Memory B cell (primary cell): ENCODE data around the gene PCYT1A.
A peak's percentile ranks its signal among the peaks of the same experiment; 100 is the strongest.

ENCODE experiments used
- ATAC-seq: fragments of 150-1000 bp; cut with Tn5 transposase; 2 replicates; pipeline ENCODE4 v1.10.0; 2021; ENCODE audit warnings: low read depth, mild to moderate bottlenecking, moderate library complexity
- DNase-seq, 2 donors: peaks; one replicate each; pipeline ENCODE4 v3.0.0; 2022; ENCODE audit warnings: low spot score in 2 of 2
- H3K27ac Mint-ChIP-seq: one replicate; pipeline ENCODE4 v1.8.0; 2022; ENCODE audit warnings: mild to moderate bottlenecking, moderate library complexity, mixed read lengths
- H3K27me3 Mint-ChIP-seq: one replicate; pipeline ENCODE4 v1.8.0; 2022; ENCODE audit warnings: mixed read lengths
- H3K36me3 Mint-ChIP-seq: one replicate; pipeline ENCODE4 v1.8.0; 2022; ENCODE audit warnings: mild to moderate bottlenecking, mixed read lengths
- H3K4me1 Mint-ChIP-seq: one replicate; pipeline ENCODE4 v1.8.0; 2022; ENCODE audit warnings: mixed read lengths
- H3K4me3 Mint-ChIP-seq: one replicate; pipeline ENCODE4 v1.8.0; 2022; ENCODE audit warnings: mild to moderate bottlenecking, moderate library complexity, mixed read lengths
- H3K9me3 Mint-ChIP-seq: one replicate; pipeline ENCODE4 v1.8.0; 2022; ENCODE audit warnings: mixed read lengths

The PCYT1A gene

DNA sequence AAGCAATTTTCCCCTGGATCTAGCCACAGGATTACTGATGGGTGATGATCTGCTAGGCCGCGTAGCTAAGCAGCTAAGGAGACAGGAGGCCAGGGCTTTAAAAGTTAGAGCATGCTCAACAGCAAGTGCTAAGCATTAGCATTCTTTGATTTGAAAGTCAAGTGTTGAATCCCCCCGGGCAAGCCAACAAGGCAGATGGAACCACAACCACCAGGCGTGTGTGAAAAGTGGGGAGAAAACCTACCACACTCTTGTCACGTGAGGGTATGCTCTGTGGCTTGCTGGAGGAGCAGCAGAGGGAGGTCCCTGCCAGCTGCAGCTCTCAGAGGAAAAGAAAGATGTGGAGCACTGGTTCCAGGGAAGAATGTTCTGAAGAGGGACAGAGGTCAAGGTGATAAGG, 50.3 kb downstream of the PCYT1A start:
- H3K9me3 Mint-ChIP-seq, result no peaks in the 10 kb centered on the region
- ATAC-seq (no peak), DNase-seq (no peak)
- H3K36me3 Mint-ChIP-seq, result peaks cover 15% of the 10 kb centered on the region
- no peak overlapping the region for H3K4me3 Mint-ChIP-seq
- peak overlapping the region; percentile 19 for H3K27ac Mint-ChIP-seq
- peaks cover 11% of the 10 kb centered on the region for H3K4me1 Mint-ChIP-seq
- H3K27me3 Mint-ChIP-seq, result no peaks in the 10 kb centered on the region

DNA sequence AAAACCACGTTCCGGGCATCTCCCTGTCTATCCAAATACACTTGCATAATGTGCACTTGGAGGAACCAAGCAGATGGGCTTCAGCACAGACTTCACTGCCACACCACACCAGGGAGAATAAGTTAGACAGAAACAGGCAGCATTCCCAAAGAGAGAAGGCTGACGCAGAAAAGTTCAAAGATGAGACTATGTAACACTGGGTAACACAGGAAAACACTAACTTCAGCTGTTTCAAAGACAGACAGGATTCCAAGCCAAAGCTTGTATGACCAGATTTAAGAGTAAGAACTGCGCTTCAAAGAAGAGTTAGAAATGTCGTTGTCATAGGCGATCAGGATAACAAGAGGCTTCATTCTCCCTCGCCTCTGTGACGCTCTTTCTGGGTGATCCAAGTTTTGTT, 51.3 kb downstream of the PCYT1A start:
- no peak overlapping the region for H3K4me3 Mint-ChIP-seq
- no peaks in the 10 kb centered on the region for H3K27me3 Mint-ChIP-seq
- no peak for ATAC-seq
- no peak for DNase-seq
- H3K4me1 Mint-ChIP-seq, result peaks cover 16% of the 10 kb centered on the region
- H3K36me3 Mint-ChIP-seq, result peaks cover 12% of the 10 kb centered on the region
- H3K9me3 Mint-ChIP-seq, result no peaks in the 10 kb centered on the region
- H3K27ac Mint-ChIP-seq, result no peak overlapping the region

DNA sequence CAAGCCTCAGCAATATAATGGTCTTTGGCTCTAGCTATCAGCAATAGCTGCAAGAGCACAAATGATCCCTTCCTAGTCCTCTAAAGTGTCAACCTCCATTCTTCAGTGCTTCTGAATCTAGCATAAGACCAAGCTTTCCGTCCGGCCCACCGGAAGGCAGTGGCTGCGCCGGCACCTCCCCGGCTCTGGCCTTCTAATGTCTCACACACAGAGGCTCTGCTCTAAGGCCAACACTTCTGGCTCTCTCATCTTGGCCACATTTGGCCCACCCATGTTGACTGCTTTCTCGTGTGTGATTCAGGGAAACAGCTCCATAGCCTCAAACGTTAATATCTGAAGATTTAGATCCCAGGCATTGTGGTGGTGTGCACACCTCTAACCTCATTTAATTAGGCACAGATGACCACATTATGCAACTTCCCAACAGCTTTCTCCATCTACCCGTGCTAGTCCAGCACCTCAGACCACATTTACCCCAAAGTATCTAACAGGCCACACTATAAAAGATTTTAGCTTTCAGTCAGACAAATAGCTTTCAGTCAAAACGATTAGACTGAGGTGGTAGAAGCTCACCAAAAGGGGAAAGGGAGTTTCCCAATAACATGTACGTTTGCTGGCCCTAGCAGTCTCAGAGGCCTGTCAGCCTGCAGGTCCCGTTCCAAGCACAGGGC, 51.9 kb downstream of the PCYT1A start:
- H3K9me3 Mint-ChIP-seq, result no peaks in the 10 kb centered on the region
- H3K4me3 Mint-ChIP-seq, result no peak overlapping the region
- H3K4me1 Mint-ChIP-seq, result peaks cover 17% of the 10 kb centered on the region
- ATAC-seq (no peak), DNase-seq (no peak)
- H3K27ac Mint-ChIP-seq, result peak overlapping the region; percentile 31
- no peaks in the 10 kb centered on the region for H3K27me3 Mint-ChIP-seq
- H3K36me3 Mint-ChIP-seq, result peaks cover 11% of the 10 kb centered on the region

DNA sequence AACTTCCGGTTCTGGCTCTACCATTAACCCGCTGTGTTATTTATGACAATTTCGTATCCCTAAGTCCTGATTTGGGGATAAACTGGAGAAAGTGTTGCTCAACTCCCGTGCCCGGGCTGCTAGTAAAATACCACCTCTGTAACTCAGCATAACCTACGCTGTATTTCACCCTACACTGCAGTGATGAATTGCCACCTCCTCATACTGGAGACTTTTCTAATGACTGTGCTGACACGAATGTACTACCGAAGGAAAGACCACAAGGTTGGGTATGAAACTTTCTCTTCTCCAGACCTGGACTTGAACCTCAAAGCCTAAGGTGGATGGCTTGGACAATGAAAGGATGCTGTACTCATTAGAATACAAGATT, 54.7 kb downstream of the PCYT1A start:
- Mint-ChIP-seq H3K27ac (peak overlapping the region; percentile 86), H3K9me3 (no peaks in the 10 kb centered on the region), H3K4me3 (no peak overlapping the region), H3K27me3 (no peaks in the 10 kb centered on the region), H3K4me1 (peaks cover 17% of the 10 kb centered on the region), H3K36me3 (peaks cover 6% of the 10 kb centered on the region)
- DNase-seq, result no peak
- peak; percentile 26 for ATAC-seq

- ATAC-seq, result peak; percentile 92
- Mint-ChIP-seq H3K27ac (peak overlapping the region; percentile 86), H3K9me3 (no peaks in the 10 kb centered on the region), H3K36me3 (peaks cover 5% of the 10 kb centered on the region), H3K27me3 (no peaks in the 10 kb centered on the region), H3K4me1 (peaks cover 17% of the 10 kb centered on the region), H3K4me3 (no peak overlapping the region)
- DNase-seq, result no peak
These were observed 55.2 kb downstream of the PCYT1A start for GRCh38 chr3:196232154-196232881.

GRCh38 chr3:196227629-196228493, 59.7 kb downstream of the PCYT1A start:
- no peaks in the 10 kb centered on the region for H3K36me3 Mint-ChIP-seq
- ATAC-seq, result no peak
- no peak overlapping the region for H3K27ac Mint-ChIP-seq
- no peak overlapping the region for H3K4me3 Mint-ChIP-seq
- H3K9me3 Mint-ChIP-seq, result no peaks in the 10 kb centered on the region
- DNase-seq, result no peak
- no peaks in the 10 kb centered on the region for H3K27me3 Mint-ChIP-seq
- peaks cover 13% of the 10 kb centered on the region for H3K4me1 Mint-ChIP-seq

DNA sequence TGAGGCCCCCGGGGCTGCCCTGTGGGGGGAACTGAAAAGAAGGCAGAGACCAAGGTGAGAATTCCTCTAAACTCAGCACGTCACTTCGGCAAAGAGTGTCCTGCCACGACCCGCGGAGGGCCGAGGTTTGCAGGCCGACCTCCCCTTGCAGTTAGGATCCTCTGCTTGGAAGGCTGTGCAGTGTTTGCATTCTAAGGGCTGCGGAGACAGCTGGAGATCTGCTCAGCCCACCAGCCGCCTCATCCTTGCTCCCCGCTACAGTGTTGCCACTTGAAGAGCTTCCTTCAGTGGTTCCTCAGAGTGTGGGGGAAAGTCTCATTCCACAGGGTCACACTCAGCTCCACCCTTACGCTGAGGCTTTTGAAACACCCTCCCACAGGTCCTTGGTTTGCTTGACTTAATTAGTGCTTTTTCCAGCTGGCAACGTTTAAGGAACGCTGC, 60.4 kb downstream of the PCYT1A start:
- H3K4me3 Mint-ChIP-seq, result no peak overlapping the region
- DNase-seq (no peak), ATAC-seq (no peak)
- no peaks in the 10 kb centered on the region for H3K27me3 Mint-ChIP-seq
- H3K27ac Mint-ChIP-seq, result no peak overlapping the region
- H3K9me3 Mint-ChIP-seq, result no peaks in the 10 kb centered on the region
- H3K36me3 Mint-ChIP-seq, result no peaks in the 10 kb centered on the region
- peaks cover 5% of the 10 kb centered on the region for H3K4me1 Mint-ChIP-seq

GRCh38 chr3:196225763-196226364, 61.7 kb downstream of the PCYT1A start:
- no peak for ATAC-seq
- Mint-ChIP-seq H3K4me1 (no peaks in the 10 kb centered on the region), H3K36me3 (no peaks in the 10 kb centered on the region), H3K4me3 (no peak overlapping the region), H3K9me3 (no peaks in the 10 kb centered on the region), H3K27ac (no peak overlapping the region), H3K27me3 (no peaks in the 10 kb centered on the region)
- DNase-seq, result no peak

DNA sequence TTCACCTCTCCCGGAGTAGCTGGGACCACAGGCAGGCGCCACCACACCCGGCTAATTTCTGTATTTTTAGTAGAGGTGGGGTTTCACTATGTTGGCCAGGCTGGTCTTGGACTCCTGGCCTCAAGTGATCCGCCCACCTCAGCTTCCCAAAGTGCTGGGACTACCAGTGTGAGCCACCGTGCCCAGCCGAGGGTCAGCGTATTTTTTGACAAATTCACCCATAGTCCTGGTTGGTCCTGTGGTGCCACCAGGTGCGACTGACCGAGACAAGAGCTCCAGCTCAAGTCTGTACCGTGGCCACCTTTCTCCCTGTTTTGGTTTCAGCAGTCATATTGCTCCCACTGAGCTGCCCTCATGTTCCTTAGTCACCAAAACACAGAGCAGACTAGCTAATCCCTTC, 62.4 kb downstream of the PCYT1A start:
- no peaks in the 10 kb centered on the region for H3K27me3 Mint-ChIP-seq
- H3K27ac Mint-ChIP-seq, result no peak overlapping the region
- no peak overlapping the region for H3K4me3 Mint-ChIP-seq
- ATAC-seq, result no peak
- no peaks in the 10 kb centered on the region for H3K9me3 Mint-ChIP-seq
- H3K4me1 Mint-ChIP-seq, result no peaks in the 10 kb centered on the region
- no peak for DNase-seq
- no peaks in the 10 kb centered on the region for H3K36me3 Mint-ChIP-seq

- H3K4me1 Mint-ChIP-seq, result peaks cover 5% of the 10 kb centered on the region
- ATAC-seq (no peak), DNase-seq (no peak)
- H3K27ac Mint-ChIP-seq, result no peak overlapping the region
- H3K36me3 Mint-ChIP-seq, result no peaks in the 10 kb centered on the region
- no peaks in the 10 kb centered on the region for H3K9me3 Mint-ChIP-seq
- H3K4me3 Mint-ChIP-seq, result no peak overlapping the region
- H3K27me3 Mint-ChIP-seq, result no peaks in the 10 kb centered on the region
These were observed 64.5 kb downstream of the PCYT1A start for GRCh38 chr3:196222876-196223595.

GRCh38 chr3:196220991-196221390, 66.5 kb downstream of the PCYT1A start:
- ATAC-seq (no peak), DNase-seq (no peak)
- H3K4me3 Mint-ChIP-seq, result no peak overlapping the region
- H3K9me3 Mint-ChIP-seq, result no peaks in the 10 kb centered on the region
- H3K4me1 Mint-ChIP-seq, result peaks cover 9% of the 10 kb centered on the region
- H3K36me3 Mint-ChIP-seq, result no peaks in the 10 kb centered on the region
- H3K27me3 Mint-ChIP-seq, result no peaks in the 10 kb centered on the region
- no peak overlapping the region for H3K27ac Mint-ChIP-seq

- H3K4me1 Mint-ChIP-seq, result peaks cover 9% of the 10 kb centered on the region
- no peaks in the 10 kb centered on the region for H3K36me3 Mint-ChIP-seq
- H3K27me3 Mint-ChIP-seq, result no peaks in the 10 kb centered on the region
- H3K4me3 Mint-ChIP-seq, result no peak overlapping the region
- H3K27ac Mint-ChIP-seq, result peak overlapping the region; percentile 46
- no peaks in the 10 kb centered on the region for H3K9me3 Mint-ChIP-seq
- DNase-seq (no peak), ATAC-seq (no peak)
These were observed 66.9 kb downstream of the PCYT1A start for GRCh38 chr3:196220587-196220986.

DNA sequence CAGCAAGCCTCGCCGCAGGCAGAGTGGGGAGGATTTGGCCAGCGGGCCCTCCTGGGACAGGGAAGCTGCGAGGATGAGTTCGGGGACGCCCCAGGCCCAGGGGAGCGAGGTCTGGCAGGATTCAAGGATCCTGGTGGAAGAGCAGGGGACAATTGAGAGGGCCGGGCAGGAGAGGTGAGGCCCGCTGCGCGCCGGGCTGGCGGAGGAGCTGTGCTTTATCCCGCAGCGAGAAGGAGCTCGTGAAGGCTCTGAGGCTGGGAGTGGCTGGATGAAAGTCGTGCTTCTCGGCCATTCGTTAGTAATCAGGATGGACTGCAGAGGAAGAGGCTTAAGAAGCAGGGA, 67.6 kb downstream of the PCYT1A start:
- DNase-seq (no peak), ATAC-seq (no peak)
- no peaks in the 10 kb centered on the region for H3K27me3 Mint-ChIP-seq
- peaks cover 9% of the 10 kb centered on the region for H3K4me1 Mint-ChIP-seq
- H3K27ac Mint-ChIP-seq, result no peak overlapping the region
- peak overlapping the region; percentile 91 for H3K4me3 Mint-ChIP-seq
- no peaks in the 10 kb centered on the region for H3K36me3 Mint-ChIP-seq
- H3K9me3 Mint-ChIP-seq, result no peaks in the 10 kb centered on the region
